ENCODE data around the gene BCL2L14.

Gene BCL2L14

DNA sequence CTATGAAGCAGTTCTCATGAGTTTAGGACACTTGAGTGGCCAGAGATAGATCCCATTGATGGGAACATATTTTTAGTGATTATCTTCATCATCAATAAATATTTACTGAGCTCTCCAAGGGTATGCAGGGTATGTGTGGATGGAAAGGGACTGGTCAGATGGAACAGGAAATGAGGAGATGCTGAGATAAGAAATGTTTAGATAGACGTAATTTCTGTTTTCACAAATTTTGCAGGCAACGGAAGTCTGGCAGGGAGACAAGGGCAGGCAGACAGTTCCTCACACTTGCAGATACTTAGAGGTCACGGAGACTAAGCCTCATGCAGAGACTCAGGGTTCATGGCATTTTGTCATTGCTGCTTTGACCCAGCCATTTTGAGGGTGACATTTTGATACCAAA lies 24.3 kb downstream of the BCL2L14 start:
- TF ChIP-seq FOXM1 (IDR thresholded peaks at IDR 0.05; ENCODE audit: borderline replicate concordance, low read depth) (no peak), TCF12 (IDR thresholded peaks at IDR 0.05; ENCODE audit: low read depth) (no peak), RAD21 (IDR thresholded peaks at IDR 0.05; ENCODE audit: low read depth) (no peak), EP300 (IDR thresholded peaks at IDR 0.05; ENCODE audit: borderline replicate concordance) (no peak), CREB1 (IDR thresholded peaks at IDR 0.05; ENCODE audit: low read depth) (no peak), TEAD4 (IDR thresholded peaks at IDR 0.05) (no peak), YY1 (IDR thresholded peaks at IDR 0.05; ENCODE audit: low read depth) (no peak), TAF1 (IDR thresholded peaks at IDR 0.05; ENCODE audit: low read depth) (no peak), NFIC (IDR thresholded peaks at IDR 0.05) (no peak)
- TF ChIP-seq, protein P1, sequence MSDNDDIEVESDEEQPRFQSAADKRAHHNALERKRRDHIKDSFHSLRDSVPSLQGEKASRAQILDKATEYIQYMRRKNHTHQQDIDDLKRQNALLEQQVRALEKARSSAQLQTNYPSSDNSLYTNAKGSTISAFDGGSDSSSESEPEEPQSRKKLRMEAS (IDR thresholded peaks at IDR 0.05): no peak

- TF ChIP-seq CREB1 (IDR thresholded peaks at IDR 0.05; ENCODE audit: low read depth) (no peak), EP300 (IDR thresholded peaks at IDR 0.05; ENCODE audit: borderline replicate concordance) (no peak), ZBTB7A (IDR thresholded peaks at IDR 0.05; ENCODE audit: low read depth) (no peak), NFIC (IDR thresholded peaks at IDR 0.05) (no peak), YY1 (IDR thresholded peaks at IDR 0.05; ENCODE audit: low read depth) (no peak), CEBPB (IDR thresholded peaks at IDR 0.05) (no peak), TEAD4 (IDR thresholded peaks at IDR 0.05) (no peak), TCF12 (IDR thresholded peaks at IDR 0.05; ENCODE audit: low read depth) (no peak), RAD21 (IDR thresholded peaks at IDR 0.05; ENCODE audit: low read depth) (no peak), FOXM1 (IDR thresholded peaks at IDR 0.05; ENCODE audit: borderline replicate concordance, low read depth) (no peak)
- TF ChIP-seq, protein P1 (IDR thresholded peaks at IDR 0.05): no peak
These were observed 27.4 kb downstream of the BCL2L14 start for GRCh38 chr12:12097891-12098690.

- TF ChIP-seq, protein P1 (IDR thresholded peaks at IDR 0.05): no peak
- TF ChIP-seq TEAD4 (IDR thresholded peaks at IDR 0.05) (no peak), YY1 (IDR thresholded peaks at IDR 0.05; ENCODE audit: low read depth) (no peak), CREB1 (IDR thresholded peaks at IDR 0.05; ENCODE audit: low read depth) (no peak), EP300 (IDR thresholded peaks at IDR 0.05; ENCODE audit: borderline replicate concordance) (no peak), TCF12 (IDR thresholded peaks at IDR 0.05; ENCODE audit: low read depth) (no peak), CEBPB (IDR thresholded peaks at IDR 0.05) (no peak), NFIC (IDR thresholded peaks at IDR 0.05) (no peak), EGR1 (IDR thresholded peaks at IDR 0.05) (no peak), FOXM1 (IDR thresholded peaks at IDR 0.05; ENCODE audit: borderline replicate concordance, low read depth) (no peak), USF1 (IDR thresholded peaks at IDR 0.05) (no peak), ZBTB7A (IDR thresholded peaks at IDR 0.05; ENCODE audit: low read depth) (no peak), RAD21 (IDR thresholded peaks at IDR 0.05; ENCODE audit: low read depth) (no peak), TAF1 (IDR thresholded peaks at IDR 0.05; ENCODE audit: low read depth) (no peak)
- TF ChIP-seq, protein P2, sequence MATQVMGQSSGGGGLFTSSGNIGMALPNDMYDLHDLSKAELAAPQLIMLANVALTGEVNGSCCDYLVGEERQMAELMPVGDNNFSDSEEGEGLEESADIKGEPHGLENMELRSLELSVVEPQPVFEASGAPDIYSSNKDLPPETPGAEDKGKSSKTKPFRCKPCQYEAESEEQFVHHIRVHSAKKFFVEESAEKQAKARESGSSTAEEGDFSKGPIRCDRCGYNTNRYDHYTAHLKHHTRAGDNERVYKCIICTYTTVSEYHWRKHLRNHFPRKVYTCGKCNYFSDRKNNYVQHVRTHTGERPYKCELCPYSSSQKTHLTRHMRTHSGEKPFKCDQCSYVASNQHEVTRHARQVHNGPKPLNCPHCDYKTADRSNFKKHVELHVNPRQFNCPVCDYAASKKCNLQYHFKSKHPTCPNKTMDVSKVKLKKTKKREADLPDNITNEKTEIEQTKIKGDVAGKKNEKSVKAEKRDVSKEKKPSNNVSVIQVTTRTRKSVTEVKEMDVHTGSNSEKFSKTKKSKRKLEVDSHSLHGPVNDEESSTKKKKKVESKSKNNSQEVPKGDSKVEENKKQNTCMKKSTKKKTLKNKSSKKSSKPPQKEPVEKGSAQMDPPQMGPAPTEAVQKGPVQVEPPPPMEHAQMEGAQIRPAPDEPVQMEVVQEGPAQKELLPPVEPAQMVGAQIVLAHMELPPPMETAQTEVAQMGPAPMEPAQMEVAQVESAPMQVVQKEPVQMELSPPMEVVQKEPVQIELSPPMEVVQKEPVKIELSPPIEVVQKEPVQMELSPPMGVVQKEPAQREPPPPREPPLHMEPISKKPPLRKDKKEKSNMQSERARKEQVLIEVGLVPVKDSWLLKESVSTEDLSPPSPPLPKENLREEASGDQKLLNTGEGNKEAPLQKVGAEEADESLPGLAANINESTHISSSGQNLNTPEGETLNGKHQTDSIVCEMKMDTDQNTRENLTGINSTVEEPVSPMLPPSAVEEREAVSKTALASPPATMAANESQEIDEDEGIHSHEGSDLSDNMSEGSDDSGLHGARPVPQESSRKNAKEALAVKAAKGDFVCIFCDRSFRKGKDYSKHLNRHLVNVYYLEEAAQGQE (IDR thresholded peaks at IDR 0.05; ENCODE audit: low read depth): no peak
These were observed 27.9 kb downstream of the BCL2L14 start for GRCh38 chr12:12098691-12099015.

DNA sequence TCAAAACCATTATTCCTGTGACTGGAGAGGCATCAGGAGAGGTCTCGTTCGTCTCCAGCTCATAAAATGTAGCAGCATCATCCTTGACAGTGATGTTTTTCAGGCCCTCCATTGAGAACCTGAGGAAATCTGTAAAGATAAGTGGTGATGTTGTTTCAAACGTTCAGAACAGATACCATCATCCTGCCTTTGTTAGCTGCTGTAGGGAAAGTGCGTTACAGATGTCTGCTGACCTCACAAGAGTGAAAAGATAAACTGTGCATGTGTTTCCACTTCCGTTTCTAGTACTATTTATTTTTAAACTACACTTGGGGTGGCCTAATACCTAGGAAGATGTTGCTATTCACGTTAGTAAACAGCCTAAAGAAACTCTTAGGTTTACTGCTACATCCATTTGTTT lies 28.4 kb downstream of the BCL2L14 start:
- TF ChIP-seq TEAD4 (IDR thresholded peaks at IDR 0.05) (no peak), USF1 (IDR thresholded peaks at IDR 0.05) (no peak), EP300 (IDR thresholded peaks at IDR 0.05; ENCODE audit: borderline replicate concordance) (no peak), CEBPB (IDR thresholded peaks at IDR 0.05) (no peak), CREB1 (IDR thresholded peaks at IDR 0.05; ENCODE audit: low read depth) (no peak), TCF12 (IDR thresholded peaks at IDR 0.05; ENCODE audit: low read depth) (no peak), RAD21 (IDR thresholded peaks at IDR 0.05; ENCODE audit: low read depth) (no peak), NFIC (IDR thresholded peaks at IDR 0.05) (no peak), FOXM1 (IDR thresholded peaks at IDR 0.05; ENCODE audit: borderline replicate concordance, low read depth) (no peak), TAF1 (IDR thresholded peaks at IDR 0.05; ENCODE audit: low read depth) (no peak), YY1 (IDR thresholded peaks at IDR 0.05; ENCODE audit: low read depth) (no peak), EGR1 (IDR thresholded peaks at IDR 0.05) (no peak)
- TF ChIP-seq, protein P1 (IDR thresholded peaks at IDR 0.05): no peak
- TF ChIP-seq, protein P2 (IDR thresholded peaks at IDR 0.05; ENCODE audit: low read depth): no peak

DNA sequence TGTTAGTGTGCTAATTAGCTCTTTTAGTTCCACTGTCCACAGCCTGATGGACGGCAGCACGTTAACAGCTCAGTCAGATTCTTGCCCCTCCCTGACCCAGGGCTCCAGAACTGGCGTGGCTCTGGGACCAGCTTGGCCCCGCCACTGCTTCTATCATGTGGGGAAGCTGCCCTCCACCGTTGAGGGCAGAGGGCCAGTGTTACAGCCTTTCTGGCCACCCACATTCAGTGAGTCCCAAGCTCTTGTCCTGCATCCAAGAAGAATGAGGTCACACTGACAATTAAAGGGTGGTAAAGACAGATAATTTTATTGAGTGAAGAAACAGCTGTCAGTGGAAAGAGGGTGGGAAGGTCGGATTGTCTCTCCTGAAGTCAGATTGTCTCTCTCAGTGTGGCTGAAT lies 36.9 kb downstream of the BCL2L14 start:
- TF ChIP-seq ZBTB7A (IDR thresholded peaks at IDR 0.05; ENCODE audit: low read depth): no peak
- no peak for TF ChIP-seq TCF12 (IDR thresholded peaks at IDR 0.05; ENCODE audit: low read depth)
- no peak for TF ChIP-seq CEBPB (IDR thresholded peaks at IDR 0.05)
- TF ChIP-seq EGR1 (IDR thresholded peaks at IDR 0.05): no peak

Data from Ishikawa (cell line).